ENCODE data around the gene STRADA. TPM values are rescaled to one million over a fixed set of nuclear protein-coding genes. Genes with fewer than 3 reads are reported as not detected.

Gene STRADA
- total and polyA plus RNA-seq, 2 experiments from 2014 or later: 19.9 to 24.4 TPM

GRCh38 chr17:63754046-63754445 lies 12.4 kb upstream of the STRADA start:
- Histone ChIP-seq H3K4me3 (no peak overlapping the region), H3K36me3 (replicated peaks; ENCODE audit: insufficient read depth, low read depth) (no peaks in the 10 kb centered on the region), H3K27ac (no peak overlapping the region), H3K79me2 (no peaks in the 10 kb centered on the region), H3K4me1 (ENCODE audit: insufficient read depth) (no peaks in the 10 kb centered on the region), H3K27me3 (no peaks in the 10 kb centered on the region), H2AFZ (no peak overlapping the region), H3K9me2 (replicated peaks; ENCODE audit: insufficient read depth) (no peaks in the 10 kb centered on the region), H3K4me2 (no peak overlapping the region), H3K9me3 (ENCODE audit: low read depth) (no peaks in the 10 kb centered on the region), H4K20me1 (ENCODE audit: insufficient read depth, poor library complexity, severe bottlenecking) (no peaks in the 10 kb centered on the region)
- no peak for DNase-seq (ENCODE audit: low spot score)
- TF ChIP-seq EZH2 (IDR thresholded peaks at IDR 0.05; ENCODE audit: borderline replicate concordance) (no peak), CTCF (IDR thresholded peaks at IDR 0.05; ENCODE audit: poor library complexity) (no peak), EZH2phosphoT487 (IDR thresholded peaks at IDR 0.05; ENCODE audit: low read depth, severe bottlenecking, unreplicated experiment) (no peak)
- 97% methylated on average over 3 of the region's 3 CpGs for WGBS (ENCODE audit: low lambda C conversion rate, missing lambda C conversion rate)

- no peak for TF ChIP-seq CTCF (IDR thresholded peaks at IDR 0.05; ENCODE audit: poor library complexity)
- no peak for TF ChIP-seq EZH2 (IDR thresholded peaks at IDR 0.05; ENCODE audit: borderline replicate concordance)
- no peak for TF ChIP-seq EZH2phosphoT487 (IDR thresholded peaks at IDR 0.05; ENCODE audit: low read depth, severe bottlenecking, unreplicated experiment)
- Histone ChIP-seq H3K27me3 (no peaks in the 10 kb centered on the region), H3K4me2 (no peak overlapping the region), H2AFZ (no peak overlapping the region), H3K4me1 (ENCODE audit: insufficient read depth) (no peaks in the 10 kb centered on the region), H3K36me3 (replicated peaks; ENCODE audit: insufficient read depth, low read depth) (no peaks in the 10 kb centered on the region), H4K20me1 (ENCODE audit: insufficient read depth, poor library complexity, severe bottlenecking) (no peaks in the 10 kb centered on the region), H3K27ac (no peak overlapping the region), H3K4me3 (no peak overlapping the region), H3K9me3 (ENCODE audit: low read depth) (no peaks in the 10 kb centered on the region), H3K79me2 (no peaks in the 10 kb centered on the region), H3K9me2 (replicated peaks; ENCODE audit: insufficient read depth) (no peaks in the 10 kb centered on the region)
- no peak for DNase-seq (ENCODE audit: low spot score)
- WGBS (ENCODE audit: low lambda C conversion rate, missing lambda C conversion rate): 77% methylated on average over 1 of the region's 1 CpG
Measured at GRCh38 chr17:63753215-63753614, 11.6 kb upstream of the STRADA start.

GRCh38 chr17:63752707-63753106 lies 11.1 kb upstream of the STRADA start:
- 77% methylated on average over 1 of the region's 1 CpG for WGBS (ENCODE audit: low lambda C conversion rate, missing lambda C conversion rate)
- no peak overlapping the region for H3K27ac ChIP-seq

More at GRCh38 chr17:63752707-63753106, 11.1 kb upstream of the STRADA start:
- Histone ChIP-seq H3K36me3 (replicated peaks; ENCODE audit: insufficient read depth, low read depth) (no peaks in the 10 kb centered on the region), H3K4me1 (ENCODE audit: insufficient read depth) (no peaks in the 10 kb centered on the region), H4K20me1 (ENCODE audit: insufficient read depth, poor library complexity, severe bottlenecking) (no peaks in the 10 kb centered on the region), H3K4me2 (no peak overlapping the region), H3K79me2 (no peaks in the 10 kb centered on the region), H2AFZ (no peak overlapping the region), H3K9me2 (replicated peaks; ENCODE audit: insufficient read depth) (no peaks in the 10 kb centered on the region), H3K9me3 (ENCODE audit: low read depth) (no peaks in the 10 kb centered on the region), H3K4me3 (no peak overlapping the region), H3K27me3 (no peaks in the 10 kb centered on the region)
- no peak for TF ChIP-seq EZH2phosphoT487 (IDR thresholded peaks at IDR 0.05; ENCODE audit: low read depth, severe bottlenecking, unreplicated experiment)
- TF ChIP-seq CTCF (IDR thresholded peaks at IDR 0.05; ENCODE audit: poor library complexity): no peak
- no peak for TF ChIP-seq EZH2 (IDR thresholded peaks at IDR 0.05; ENCODE audit: borderline replicate concordance)
- DNase-seq (ENCODE audit: low spot score): no peak
